HL-60/S4 (cell line): ENCODE results near the gene RPN1.

Experiments used
- in situ Hi-C: fragments of 300-500 bp; cut with MboI; formaldehyde crosslinking; loops from 2 replicates; pipeline ENCODE4 v1.14.3; 2022; ENCODE audit warnings: low sequenced_read_pairs

RPN1 gene

GRCh38 chr3:128586391-128586790 is 64.2 kb downstream of the RPN1 start:
- in situ Hi-C loops: loop anchor here (10.0 to 25.0 kb wide), 2 partner anchors 412 to 999 kb away; partner anchors contain the start of genes MCM2 and TPRA1

- in situ Hi-C loops: loop anchor here (10.0 to 25.0 kb wide), 2 partner anchors 411 to 999 kb away; partner anchors contain the start of genes MCM2 and TPRA1
Observed at GRCh38 chr3:128585974-128586373, 64.6 kb downstream of the RPN1 start.

GRCh38 chr3:128585189-128585588 is 65.4 kb downstream of the RPN1 start:
- in situ Hi-C loops: loop anchor here (10.0 to 25.0 kb wide), 2 partner anchors 410 to 998 kb away; partner anchors contain the start of genes MCM2 and TPRA1

GRCh38 chr3:128584412-128585020 is 66.1 kb downstream of the RPN1 start:
- in situ Hi-C loops: loop anchor here (10.0 to 25.0 kb wide), 2 partner anchors 410 to 997 kb away; partner anchors contain the start of genes MCM2 and TPRA1

GRCh38 chr3:128581566-128581965 is 69.1 kb downstream of the RPN1 start:
- in situ Hi-C loops: loop anchor here (10.0 to 25.0 kb wide), 2 partner anchors 407 to 994 kb away; partner anchors contain the start of genes MCM2 and TPRA1

GRCh38 chr3:128579927-128580326 is 70.7 kb downstream of the RPN1 start:
- in situ Hi-C loops: loop anchor here (10.0 to 25.0 kb wide), 2 partner anchors 405 to 993 kb away; partner anchors contain the start of genes MCM2 and TPRA1

- in situ Hi-C loops: loop anchor here (25.0 kb wide), 1 partner anchor 991 kb away; the partner anchor contains the start of genes MCM2 and TPRA1
Observed at GRCh38 chr3:128578346-128578745, 72.3 kb downstream of the RPN1 start.

- in situ Hi-C loops: loop anchor here (25.0 kb wide), 1 partner anchor 990 kb away; the partner anchor contains the start of genes MCM2 and TPRA1
Observed at GRCh38 chr3:128577711-128578110, 72.9 kb downstream of the RPN1 start.

- in situ Hi-C loops: loop anchor here (25.0 kb wide), 1 partner anchor 989 kb away; the partner anchor contains the start of genes MCM2 and TPRA1
Observed at GRCh38 chr3:128576290-128576689, 74.3 kb downstream of the RPN1 start.

GRCh38 chr3:128575777-128576176 is 74.8 kb downstream of the RPN1 start:
- in situ Hi-C loops: loop anchor here (25.0 kb wide), 1 partner anchor 988 kb away; the partner anchor contains the start of genes MCM2 and TPRA1

GRCh38 chr3:128573707-128574162 is 76.9 kb downstream of the RPN1 start:
- in situ Hi-C loops: no loop called here

- in situ Hi-C loops: no loop called here
Observed at GRCh38 chr3:128573160-128573559, 77.5 kb downstream of the RPN1 start.

GRCh38 chr3:128572644-128573105 is 77.9 kb downstream of the RPN1 start:
- in situ Hi-C loops: no loop called here

- in situ Hi-C loops: no loop called here
Observed at GRCh38 chr3:128572013-128572412, 78.6 kb downstream of the RPN1 start.
